Measurements from ENCODE around the gene PDCD1.

- no peak for TF ChIP-seq CTCF (IDR thresholded peaks at IDR 0.05; ENCODE audit: borderline replicate concordance, extremely low read depth, low read length, poor library complexity, severe bottlenecking)
- TF ChIP-seq EZH2 (IDR thresholded peaks at IDR 0.05; ENCODE audit: borderline replicate concordance, low read depth, low read length, severe bottlenecking) = no peak
Measured at GRCh38 chr2:241870081-241870541, 11.4 kb upstream of the PDCD1 start.
